ENCODE results near the gene FAF2.

DNA sequence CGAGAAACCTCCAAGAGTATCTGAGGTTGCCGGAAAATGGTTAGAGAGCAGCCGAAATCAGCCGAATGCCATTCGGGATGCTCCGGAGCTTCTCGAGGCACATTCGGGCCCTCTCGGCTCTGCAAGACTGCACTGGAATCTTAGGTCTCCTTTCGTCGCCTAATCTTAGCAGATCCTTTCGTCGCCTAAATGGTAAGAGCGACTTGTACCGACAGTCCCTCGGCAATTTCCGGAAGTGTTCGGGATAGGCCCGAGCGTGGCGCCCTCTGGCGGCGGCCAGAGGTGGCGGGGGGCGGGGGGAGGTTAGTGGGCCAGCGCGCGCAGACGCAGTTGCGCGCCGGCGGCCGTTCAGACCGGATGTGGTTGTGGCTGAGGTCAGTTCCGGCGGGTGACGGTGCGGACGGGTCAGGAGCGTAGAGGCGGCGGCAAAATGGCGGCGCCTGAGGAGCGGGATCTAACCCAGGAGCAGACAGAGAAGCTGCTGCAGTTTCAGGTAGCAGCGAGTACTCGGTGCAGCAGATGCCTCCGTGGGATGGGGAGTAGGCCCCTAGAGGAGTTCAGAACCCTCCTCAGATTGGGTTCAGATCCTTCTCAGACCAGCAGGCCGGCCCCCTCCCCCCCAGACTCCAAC, at the start of gene FAF2:
- TF ChIP-seq, protein P1, sequence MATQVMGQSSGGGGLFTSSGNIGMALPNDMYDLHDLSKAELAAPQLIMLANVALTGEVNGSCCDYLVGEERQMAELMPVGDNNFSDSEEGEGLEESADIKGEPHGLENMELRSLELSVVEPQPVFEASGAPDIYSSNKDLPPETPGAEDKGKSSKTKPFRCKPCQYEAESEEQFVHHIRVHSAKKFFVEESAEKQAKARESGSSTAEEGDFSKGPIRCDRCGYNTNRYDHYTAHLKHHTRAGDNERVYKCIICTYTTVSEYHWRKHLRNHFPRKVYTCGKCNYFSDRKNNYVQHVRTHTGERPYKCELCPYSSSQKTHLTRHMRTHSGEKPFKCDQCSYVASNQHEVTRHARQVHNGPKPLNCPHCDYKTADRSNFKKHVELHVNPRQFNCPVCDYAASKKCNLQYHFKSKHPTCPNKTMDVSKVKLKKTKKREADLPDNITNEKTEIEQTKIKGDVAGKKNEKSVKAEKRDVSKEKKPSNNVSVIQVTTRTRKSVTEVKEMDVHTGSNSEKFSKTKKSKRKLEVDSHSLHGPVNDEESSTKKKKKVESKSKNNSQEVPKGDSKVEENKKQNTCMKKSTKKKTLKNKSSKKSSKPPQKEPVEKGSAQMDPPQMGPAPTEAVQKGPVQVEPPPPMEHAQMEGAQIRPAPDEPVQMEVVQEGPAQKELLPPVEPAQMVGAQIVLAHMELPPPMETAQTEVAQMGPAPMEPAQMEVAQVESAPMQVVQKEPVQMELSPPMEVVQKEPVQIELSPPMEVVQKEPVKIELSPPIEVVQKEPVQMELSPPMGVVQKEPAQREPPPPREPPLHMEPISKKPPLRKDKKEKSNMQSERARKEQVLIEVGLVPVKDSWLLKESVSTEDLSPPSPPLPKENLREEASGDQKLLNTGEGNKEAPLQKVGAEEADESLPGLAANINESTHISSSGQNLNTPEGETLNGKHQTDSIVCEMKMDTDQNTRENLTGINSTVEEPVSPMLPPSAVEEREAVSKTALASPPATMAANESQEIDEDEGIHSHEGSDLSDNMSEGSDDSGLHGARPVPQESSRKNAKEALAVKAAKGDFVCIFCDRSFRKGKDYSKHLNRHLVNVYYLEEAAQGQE (IDR thresholded peaks at IDR 0.05; ENCODE audit: insufficient replicate concordance, low read depth) = peak; percentile 59
- TF ChIP-seq, protein P2, sequence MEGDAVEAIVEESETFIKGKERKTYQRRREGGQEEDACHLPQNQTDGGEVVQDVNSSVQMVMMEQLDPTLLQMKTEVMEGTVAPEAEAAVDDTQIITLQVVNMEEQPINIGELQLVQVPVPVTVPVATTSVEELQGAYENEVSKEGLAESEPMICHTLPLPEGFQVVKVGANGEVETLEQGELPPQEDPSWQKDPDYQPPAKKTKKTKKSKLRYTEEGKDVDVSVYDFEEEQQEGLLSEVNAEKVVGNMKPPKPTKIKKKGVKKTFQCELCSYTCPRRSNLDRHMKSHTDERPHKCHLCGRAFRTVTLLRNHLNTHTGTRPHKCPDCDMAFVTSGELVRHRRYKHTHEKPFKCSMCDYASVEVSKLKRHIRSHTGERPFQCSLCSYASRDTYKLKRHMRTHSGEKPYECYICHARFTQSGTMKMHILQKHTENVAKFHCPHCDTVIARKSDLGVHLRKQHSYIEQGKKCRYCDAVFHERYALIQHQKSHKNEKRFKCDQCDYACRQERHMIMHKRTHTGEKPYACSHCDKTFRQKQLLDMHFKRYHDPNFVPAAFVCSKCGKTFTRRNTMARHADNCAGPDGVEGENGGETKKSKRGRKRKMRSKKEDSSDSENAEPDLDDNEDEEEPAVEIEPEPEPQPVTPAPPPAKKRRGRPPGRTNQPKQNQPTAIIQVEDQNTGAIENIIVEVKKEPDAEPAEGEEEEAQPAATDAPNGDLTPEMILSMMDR (IDR thresholded peaks at IDR 0.05; ENCODE audit: insufficient read depth, low read length) = peak; percentile 89
- TF ChIP-seq POLR2AphosphoS5 (IDR thresholded peaks at IDR 0.05; ENCODE audit: low read depth) (peak; percentile 70), GABPA (IDR thresholded peaks at IDR 0.05; ENCODE audit: low read depth) (peak; percentile 89), SPI1 (IDR thresholded peaks at IDR 0.05; ENCODE audit: borderline replicate concordance, low read depth) (peak; percentile 62; the same call in 1 of the 2 replicates)

Data from HL-60 (cell line).